ENCODE measurements around the gene PKDCC. TPM values are rescaled to one million over a fixed set of nuclear protein-coding genes. Genes with fewer than 3 reads are reported as not detected.

The PKDCC gene
- total RNA-seq, 1 experiment from 2014 or later, result 3.9 TPM

GRCh38 chr2:42060718-42061619 is 13.1 kb downstream of the PKDCC start:
- Histone ChIP-seq H2AFZ (no peak overlapping the region), H3F3A (ENCODE audit: insufficient read depth, low read depth) (no peaks in the 10 kb centered on the region), H3K4me1 (replicated peaks; ENCODE audit: insufficient read depth) (no peaks in the 10 kb centered on the region), H3K9me3 (ENCODE audit: insufficient read depth, low read depth) (0 out of 2 replicates have a peak, but pooled peaks cover 4% of the 10 kb centered on the region), H3K36me3 (ENCODE audit: low read depth) (no peaks in the 10 kb centered on the region), H3K4me2 (no peak overlapping the region), H3K79me2 (ENCODE audit: low read depth) (no peaks in the 10 kb centered on the region), H4K20me1 (ENCODE audit: insufficient read depth) (no peaks in the 10 kb centered on the region), H3K27ac (no peak overlapping the region), H3K4me3 (no peak overlapping the region), H3K27me3 (ENCODE audit: insufficient read depth, low read depth) (no peaks in the 10 kb centered on the region), H3K9me2 (ENCODE audit: insufficient read depth) (no peaks in the 10 kb centered on the region)
- ChIA-PET CTCF (no interaction called here), POLR2A (ENCODE audit: unreplicated experiment) (no interaction called here)
- no peak for DNase-seq
- no peak for TF ChIP-seq CTCF (conservative IDR thresholded peaks at IDR 0.05)
- TF ChIP-seq EZH2 (IDR thresholded peaks at IDR 0.05; ENCODE audit: low read depth), result no peak
- no TSS peak for BruUV-seq (replicated peaks)
- intact Hi-C loops (cut with micrococcal nuclease; ENCODE audit: unreplicated experiment), result no loop called here

- H3K79me2 ChIP-seq (ENCODE audit: low read depth), result no peaks in the 10 kb centered on the region
- intact Hi-C loops (cut with micrococcal nuclease; ENCODE audit: unreplicated experiment), result no loop called here
- CTCF ChIA-PET, result interaction anchor here (0.7 kb wide), 2 partner anchors 157 to 320 kb away, joined by 3 to 16 read pairs; no protein-coding TSS in a partner anchor
Observed at GRCh38 chr2:42061839-42062238, 14.0 kb downstream of the PKDCC start.

More at GRCh38 chr2:42061839-42062238, 14.0 kb downstream of the PKDCC start:
- DNase-seq, result no peak
- no peaks in the 10 kb centered on the region for H3K9me2 ChIP-seq (ENCODE audit: insufficient read depth)
- no peak overlapping the region for H3K4me3 ChIP-seq
- no peak overlapping the region for H3K4me2 ChIP-seq
- no peaks in the 10 kb centered on the region for H3K27me3 ChIP-seq (ENCODE audit: insufficient read depth, low read depth)
- H3K4me1 ChIP-seq (replicated peaks; ENCODE audit: insufficient read depth), result no peaks in the 10 kb centered on the region
- H2AFZ ChIP-seq, result no peak overlapping the region
- H3K9me3 ChIP-seq (ENCODE audit: insufficient read depth, low read depth), result peaks cover 4% of the 10 kb centered on the region; the same call in 1 of the 2 replicates
- H4K20me1 ChIP-seq (ENCODE audit: insufficient read depth), result no peaks in the 10 kb centered on the region
- no TSS peak for BruUV-seq (replicated peaks)
- POLR2A ChIA-PET (ENCODE audit: unreplicated experiment), result interaction anchor here (0.7 kb wide), 1 partner anchor 13 kb away, joined by 3 read pairs; no protein-coding TSS in a partner anchor
- H3K27ac ChIP-seq, result no peak overlapping the region
- no peak for TF ChIP-seq EZH2 (IDR thresholded peaks at IDR 0.05; ENCODE audit: low read depth)
- TF ChIP-seq CTCF (conservative IDR thresholded peaks at IDR 0.05), result no peak
- H3F3A ChIP-seq (ENCODE audit: insufficient read depth, low read depth), result no peaks in the 10 kb centered on the region
- no peaks in the 10 kb centered on the region for H3K36me3 ChIP-seq (ENCODE audit: low read depth)
